EL (cell line): ENCODE measurements around the gene ERMN.

Experiments used
- DNase-seq: peaks from one replicate; pipeline ENCODE4 v3.0.0-alpha.2; 2016

The ERMN gene

DNA sequence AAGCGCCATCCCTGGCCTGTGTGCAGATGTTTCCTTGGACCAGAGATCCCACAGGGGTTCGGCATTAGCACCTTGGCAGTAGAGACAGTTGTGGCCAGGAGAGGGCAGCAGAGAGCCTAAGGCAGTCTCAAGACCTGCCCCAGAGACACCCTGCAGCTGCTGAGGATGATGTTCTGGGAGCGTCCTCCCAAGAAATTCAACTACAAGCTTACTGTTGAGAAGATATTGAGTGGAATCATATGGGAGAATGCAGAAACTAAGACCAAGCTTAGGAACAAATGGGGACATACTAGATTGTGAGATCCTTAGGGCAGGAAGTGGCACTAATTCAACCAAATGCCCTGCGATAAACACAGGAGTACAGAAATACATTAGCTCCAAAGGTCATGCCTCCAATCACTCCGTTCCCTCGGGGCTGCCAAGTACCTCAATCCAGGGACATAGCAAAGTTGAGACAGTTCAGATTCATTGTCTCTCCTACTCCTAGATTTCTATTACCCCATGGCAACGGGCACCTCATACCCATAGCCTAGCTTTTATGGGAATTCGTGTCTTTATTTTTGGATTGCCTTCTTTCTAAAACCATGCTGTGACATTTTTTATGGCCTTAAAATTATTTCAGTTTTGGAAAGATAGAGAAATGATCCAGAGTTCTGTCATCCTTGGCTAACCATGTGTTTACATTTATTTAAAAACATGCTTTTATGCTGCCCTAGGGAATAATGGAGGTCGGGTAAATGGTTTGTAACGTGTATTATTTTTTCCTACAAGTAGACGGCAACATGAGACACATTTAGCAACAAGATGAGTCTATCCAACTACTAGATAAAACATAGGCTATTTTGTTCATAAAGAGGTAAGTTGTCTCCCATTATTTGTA is 2.2 kb upstream of the ERMN start:
- peak; percentile 76 for DNase-seq

DNA sequence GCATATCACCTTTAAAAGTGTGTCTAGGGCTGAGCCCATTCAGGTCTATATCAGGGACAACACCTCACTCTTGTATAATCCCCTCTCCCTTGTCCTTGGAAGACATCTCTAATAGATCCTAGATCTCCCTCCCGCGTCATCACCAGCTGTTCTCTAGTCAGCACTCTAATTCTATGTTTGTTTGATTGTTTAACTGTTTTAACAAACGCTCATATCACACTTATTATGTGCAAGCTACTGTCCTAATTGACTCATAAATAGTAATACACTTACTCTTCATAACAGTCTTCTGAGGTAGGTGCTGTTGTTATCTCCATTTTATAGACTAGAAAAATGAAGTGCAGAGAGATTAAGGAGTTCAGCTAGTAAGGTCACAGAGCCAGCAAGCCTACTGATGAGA is 1.6 kb upstream of the ERMN start:
- DNase-seq, result no peak

DNA sequence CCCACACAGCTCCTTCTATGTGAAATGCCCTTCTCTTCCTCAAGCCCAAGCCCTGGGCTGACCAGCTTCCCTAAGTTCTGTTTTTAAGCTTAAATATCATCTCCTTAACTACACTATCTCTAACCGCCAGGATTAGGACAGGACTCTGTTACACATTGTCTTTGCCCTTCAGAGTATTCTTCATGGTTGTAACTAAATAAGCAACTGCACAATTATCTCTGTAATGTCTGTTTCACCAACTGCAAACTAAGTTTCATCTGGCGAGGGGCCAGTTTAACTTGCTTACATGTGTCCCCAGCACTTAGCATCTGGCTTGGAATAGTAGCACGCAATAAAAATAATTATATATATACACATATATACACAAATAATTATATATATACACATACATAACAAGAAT is 1.1 kb upstream of the ERMN start:
- DNase-seq, result no peak

DNA sequence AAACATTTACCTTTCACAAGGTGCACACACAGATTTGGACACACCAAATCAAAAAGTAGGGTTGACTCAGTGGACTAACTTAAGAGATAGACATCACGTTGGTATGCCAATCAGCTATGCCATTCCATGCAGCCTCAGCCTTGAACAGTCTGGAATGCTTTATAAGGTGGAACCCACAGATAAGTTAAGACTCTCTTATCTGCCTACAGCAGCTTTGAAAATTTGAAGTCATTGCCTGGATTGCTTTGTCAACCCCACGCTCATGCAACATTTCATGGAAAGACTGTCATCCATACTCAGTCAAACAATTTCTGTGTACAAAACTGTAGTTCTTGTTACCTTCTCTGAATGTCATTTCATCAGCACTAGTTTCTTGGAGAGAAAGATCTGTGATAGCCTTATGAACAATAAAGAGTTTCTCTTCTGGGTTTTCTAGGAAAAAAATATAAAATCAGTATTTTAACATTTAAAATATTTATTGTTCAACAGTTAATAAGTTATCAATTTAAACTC is 1.2 kb downstream of the ERMN start:
- DNase-seq, result no peak

DNA sequence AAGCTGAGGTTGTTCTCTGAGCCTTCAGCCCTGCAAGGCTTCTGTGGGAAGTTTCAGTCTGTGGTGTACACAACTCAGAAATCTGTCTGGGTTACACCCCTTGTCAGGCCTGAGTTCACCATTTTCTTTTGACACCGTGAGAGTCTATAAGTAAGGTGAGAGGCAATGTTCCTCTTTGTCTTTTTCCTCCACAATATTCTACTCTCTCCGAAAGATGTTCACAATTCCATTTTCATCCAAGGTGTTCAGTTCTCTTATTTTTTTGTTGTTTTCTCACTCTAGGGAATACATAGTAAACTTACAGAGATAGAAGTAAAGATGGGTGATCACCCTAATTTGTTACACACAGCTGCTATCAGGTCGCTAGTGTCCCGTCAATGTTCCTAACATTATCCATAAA is 3.2 kb downstream of the ERMN start:
- DNase-seq, result no peak

DNA sequence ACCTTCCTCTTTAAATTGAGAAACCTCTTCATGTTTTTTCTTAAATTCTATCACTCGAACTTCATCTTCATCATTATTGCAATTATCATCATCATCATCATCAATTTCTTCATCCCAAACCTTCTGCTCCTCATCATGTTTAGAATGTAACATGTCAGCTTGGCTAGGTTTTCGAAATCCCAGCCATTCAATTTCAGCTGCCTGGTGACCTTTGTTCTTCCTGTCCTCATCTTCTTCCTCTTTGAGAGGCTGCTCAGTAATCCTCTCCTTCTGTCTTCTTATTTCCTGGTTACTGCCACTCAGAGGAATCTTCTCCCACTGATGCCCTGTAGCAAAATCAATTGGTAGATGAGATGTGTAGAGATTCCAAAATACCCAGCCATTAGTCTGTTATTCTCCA is 4.2 kb downstream of the ERMN start:
- DNase-seq, result no peak

DNA sequence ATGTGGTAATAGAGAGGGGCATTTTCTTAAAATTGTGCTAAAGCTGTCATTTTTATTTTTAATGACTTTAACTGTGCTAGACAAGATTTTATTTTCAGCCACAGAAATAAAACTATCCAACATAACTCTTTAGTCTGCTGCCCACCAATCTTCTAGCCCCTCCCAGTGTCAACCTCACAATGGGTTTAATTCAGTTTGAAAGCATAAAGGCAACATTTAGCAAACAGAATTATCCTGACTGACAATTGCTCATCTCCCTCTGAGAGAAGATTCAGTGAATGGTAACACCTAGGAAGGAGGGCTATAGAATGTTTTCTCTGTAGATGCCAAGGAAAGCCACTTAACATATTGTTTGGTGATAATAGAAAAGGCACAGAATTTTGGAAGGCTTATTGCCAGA is 5.2 kb downstream of the ERMN start:
- no peak for DNase-seq

DNA sequence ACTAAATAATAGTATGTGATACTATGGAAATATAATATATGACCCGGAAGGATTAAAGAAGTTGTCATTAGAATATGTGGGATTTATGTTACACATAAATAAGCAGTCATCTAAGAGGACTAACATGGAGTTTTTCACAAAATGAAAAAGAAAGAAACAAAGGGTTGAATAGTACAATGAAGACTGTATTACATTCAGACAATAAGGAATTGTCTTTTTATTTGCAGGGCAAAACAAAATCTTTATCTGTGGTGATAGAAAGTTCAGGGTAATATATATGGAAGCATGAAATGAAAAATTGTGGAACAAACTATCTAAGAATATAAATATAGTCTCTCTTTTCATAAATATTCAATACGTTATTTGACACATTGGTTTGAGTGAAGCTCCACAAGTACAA is 5.8 kb downstream of the ERMN start:
- no peak for DNase-seq

DNA sequence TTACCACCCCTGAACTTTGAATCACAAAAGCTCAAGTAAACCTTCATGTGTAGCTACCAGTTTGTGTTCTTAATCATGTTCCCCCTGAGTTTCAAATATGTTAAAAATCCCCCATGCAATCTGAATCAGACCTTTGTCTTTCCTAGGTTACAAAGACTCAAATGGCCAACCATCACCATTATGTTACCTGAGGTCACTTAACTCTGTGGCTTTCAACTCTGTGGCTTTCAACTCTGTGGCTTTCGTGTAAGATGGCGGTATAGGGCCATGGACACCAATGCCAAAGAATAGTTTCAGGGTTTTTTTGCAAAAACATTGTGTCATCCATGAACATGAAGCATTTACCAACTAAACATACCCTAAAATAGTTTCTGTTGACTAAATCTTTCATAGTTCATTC is 6.7 kb downstream of the ERMN start:
- DNase-seq, result no peak

DNA sequence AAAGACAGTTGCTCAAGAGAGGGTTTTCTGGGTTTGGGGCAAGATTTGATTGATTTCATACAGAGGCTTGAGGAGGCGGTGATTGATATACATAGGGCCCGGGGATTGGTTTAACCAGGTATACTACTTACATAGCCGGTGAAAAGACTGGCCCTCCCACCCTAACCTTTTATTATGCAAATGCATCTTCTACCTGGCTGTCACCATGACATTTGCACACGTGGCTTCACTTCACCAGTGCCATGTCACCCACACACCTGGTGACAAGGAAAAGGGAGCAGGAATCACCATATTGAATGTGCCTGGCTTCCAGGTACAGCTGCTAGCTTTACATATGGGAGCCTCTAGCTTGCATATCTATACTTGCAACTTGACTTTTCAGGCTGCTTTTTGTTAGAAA is 9.7 kb downstream of the ERMN start:
- DNase-seq, result no peak

DNA sequence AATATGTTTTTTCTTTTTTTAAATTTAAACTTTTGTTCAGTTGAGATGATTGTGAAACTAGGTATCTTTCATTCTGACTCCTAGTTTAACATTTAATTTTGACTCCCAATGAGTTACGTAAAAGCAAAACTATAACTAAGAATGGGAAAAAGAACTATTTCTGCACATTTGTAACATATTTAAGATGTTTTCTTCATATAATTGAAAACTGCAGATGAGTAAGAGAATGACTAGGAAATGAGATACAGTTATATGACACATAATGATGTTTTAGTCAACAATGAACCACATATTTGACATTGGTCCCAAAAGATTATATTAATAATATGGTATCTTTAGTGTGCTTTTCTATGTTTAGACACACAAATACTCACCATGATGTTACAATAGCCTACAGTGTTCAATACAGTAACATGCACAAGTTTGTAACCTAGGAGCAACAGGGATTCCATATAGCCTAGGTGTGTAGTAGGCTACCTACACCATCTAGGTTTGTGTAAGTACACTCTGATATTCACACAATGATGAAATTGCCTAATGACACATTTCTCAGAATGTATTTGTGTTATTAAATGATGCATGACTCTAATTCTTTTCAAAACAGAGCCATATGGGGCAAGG is 12.6 kb downstream of the ERMN start:
- DNase-seq, result peak; percentile 47

DNA sequence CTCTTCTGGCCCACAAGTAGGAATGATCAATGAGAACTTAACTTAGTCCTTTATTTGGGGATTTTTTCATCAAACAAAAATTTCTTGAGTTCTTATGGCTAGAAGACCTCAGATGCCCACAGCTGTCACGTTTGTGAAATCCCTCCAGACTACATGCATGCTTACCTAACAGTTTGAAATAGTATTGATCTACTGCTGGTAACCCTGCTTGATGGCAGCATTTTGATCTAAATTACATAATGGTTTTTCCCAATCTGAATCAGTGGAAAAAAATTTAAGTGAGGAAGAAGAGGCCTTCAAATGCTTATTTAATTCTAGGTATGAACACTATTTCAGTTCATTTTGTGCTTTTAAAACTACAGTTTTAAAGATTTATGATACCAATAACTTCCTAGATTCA is 13.9 kb downstream of the ERMN start:
- no peak for DNase-seq

DNA sequence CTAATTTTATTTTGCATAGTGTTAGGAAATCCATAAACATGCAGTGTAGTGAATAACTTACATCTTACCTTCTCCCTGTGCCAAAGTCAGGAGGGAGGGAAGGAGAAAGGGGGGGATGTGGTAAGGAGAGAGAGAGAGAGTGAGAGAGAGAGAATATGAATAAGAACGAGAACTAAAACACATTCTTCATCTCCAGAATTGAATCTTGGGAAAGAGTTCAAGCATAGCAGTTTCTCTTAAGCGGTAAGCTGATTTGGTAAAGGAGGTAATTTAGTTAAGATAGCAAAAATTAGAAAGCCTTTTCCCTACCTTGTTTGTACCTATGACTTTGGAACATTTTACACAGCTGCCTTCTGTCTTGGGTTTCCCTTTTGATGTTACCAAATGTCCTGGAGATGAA is 15.7 kb downstream of the ERMN start:
- no peak for DNase-seq

DNA sequence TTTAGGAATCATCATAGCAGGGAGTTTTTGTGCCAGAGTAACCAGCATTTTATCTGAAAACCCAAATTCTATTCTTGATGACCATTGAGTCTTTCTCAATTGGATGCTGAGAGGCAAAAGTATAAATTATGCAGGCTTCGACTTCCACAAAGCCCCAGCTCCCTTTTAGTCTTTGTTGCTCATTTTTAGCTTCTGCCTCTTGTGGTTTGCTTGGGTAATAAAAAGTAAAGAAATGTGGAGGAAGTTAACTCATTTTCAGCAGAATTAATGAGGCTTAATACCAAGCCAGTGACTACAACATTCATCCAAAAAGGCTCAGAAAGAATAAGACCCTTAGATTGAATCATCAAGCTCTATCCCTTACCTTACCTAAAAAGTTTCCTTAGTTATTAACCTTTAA is 18.6 kb downstream of the ERMN start:
- DNase-seq, result peak; percentile 52

DNA sequence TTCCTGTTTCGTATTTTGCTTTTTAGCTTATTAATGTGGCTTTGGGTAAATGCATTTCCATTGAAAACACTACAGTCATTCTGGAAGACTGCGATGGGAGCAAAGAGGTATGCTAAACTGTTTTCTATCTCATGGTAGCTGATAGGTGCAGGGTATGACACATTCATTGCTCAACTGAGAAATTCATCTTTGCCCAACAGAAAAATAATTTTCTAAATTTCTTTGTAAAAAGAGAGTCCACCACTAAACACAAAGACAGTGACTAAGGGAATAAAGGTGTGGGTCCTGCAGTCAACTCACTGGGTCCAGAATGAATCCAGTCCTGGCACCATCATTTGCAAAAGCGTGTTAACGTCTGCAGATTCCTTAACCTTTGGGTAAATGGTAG is 19.9 kb downstream of the ERMN start:
- DNase-seq, result peak; percentile 15

DNA sequence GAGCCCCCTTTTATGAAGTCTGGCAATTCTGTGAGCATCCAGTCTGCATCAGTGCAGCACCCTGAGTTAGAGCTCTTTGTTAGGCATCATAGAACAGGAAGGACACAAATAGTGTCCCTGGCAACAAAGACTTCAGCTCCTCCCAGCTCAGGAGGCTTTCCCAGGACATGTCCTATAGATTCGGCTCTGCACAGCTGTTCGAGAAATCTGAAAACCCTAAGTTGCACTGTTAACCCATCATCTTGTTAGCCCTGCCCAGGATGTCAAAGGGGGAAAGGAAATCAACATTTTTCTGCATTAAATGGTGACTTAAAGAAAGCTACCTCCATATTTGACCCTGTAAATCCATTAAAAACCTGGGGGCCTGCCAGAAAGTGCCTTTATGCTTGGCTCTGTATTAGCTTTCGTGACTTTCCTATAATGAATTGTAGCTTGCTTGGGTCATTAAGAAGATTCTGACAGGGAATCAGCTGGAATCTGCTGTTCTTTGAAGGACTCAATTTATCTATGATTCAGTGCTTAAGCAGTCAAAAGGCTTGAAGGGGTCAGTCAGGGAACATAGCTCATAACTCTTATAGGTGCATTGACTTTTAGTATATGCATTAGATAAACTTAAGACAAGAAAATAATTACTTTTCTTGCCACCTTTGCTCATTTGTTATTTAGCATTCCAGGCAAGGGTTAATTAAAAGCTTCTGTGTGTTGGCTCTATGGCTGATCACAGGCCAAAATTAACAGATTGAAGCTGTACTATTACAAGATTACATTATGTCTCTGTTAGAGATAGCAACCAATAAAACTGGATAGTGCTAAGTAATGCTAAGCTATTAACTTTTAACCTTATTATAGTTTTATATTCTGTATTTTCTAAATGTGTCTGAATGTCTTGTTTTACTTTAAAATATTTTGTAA is 20.6 kb downstream of the ERMN start:
- peak; percentile 90 for DNase-seq

DNA sequence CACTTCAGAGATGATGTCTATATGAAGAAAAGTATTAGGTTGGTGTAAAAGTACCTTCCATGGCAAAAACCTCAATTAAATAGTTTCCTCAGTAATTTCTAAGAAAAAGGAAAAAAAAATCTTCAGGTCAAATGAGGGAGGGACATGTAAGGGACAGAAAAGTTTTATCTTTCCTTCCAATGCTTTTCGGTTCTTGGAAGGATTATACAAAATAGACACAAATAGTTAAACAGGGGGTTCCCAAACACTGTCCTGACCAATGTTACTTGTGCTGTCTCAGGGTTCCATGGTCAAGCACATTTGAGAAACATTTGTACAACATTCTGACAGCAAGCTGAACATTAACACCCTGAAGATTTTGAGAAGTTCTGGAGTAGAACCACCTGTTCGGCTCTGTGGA is 22.0 kb downstream of the ERMN start:
- no peak for DNase-seq

DNA sequence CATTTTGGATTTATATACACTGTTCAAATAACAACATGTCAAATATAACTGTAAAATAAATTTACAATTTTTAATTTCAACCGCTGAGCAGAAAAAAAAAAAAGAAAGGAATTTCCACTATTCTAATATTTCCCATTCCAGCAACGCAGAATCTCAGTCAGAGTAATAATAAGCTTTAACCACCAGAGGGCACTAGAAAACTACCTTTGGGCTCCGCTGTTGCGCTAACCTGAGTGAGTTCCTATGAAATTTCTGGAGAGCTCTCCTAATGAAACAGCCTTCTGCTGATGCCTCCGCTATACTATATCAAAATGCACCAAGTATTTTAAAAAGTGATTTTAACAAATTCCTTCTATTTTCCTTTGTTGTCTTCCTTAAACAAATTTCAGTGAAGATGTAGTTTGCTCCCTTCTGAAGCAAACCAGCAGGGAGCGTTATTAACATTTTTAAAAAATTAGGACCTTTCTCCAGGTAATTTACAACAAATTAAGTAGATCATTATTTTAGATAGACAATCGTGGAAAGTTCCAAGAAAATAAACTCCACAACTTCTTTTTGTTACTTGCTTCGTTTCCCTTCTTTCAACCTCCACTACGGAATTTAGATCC is 23.0 kb downstream of the ERMN start:
- DNase-seq, result peak; percentile 67

DNA sequence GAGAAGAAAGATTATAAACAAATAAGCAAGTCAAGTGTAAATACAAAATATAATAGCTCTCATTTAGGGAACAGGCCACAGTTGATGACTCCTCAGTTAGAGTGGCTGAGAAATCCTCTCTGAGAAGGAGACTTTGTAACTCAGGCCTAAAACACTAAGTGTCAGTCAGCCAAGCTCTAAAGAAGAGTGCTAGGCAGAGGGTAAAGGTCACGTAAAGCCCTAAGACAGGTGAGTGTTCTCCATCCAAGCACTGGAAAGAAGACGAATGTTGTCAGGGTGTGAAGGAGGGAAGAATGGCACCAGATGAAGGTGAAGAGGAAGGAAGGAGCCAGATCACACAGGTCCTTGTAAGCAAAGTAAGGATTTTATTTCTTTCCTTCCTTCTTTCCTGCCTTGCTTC is 24.3 kb downstream of the ERMN start:
- no peak for DNase-seq

DNA sequence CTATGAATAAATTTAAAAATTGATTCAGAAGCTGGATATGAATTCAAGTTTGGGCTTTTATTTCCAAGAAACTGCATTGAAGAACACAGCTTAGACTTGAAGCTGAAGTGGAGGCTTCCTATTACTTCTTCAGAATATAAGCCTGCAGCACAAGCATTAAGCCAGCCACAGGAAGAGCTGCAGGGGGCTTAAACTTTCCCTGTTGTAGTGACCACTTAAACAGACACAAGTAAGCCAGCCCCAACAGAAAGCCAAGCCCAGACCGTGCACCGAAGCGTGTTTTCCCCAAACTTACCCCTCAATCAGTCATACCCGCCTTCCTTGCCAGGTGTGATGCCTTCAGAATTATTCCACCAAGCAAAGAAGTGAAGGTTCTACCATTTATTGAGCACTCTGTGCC is 28.7 kb downstream of the ERMN start:
- no peak for DNase-seq

DNA sequence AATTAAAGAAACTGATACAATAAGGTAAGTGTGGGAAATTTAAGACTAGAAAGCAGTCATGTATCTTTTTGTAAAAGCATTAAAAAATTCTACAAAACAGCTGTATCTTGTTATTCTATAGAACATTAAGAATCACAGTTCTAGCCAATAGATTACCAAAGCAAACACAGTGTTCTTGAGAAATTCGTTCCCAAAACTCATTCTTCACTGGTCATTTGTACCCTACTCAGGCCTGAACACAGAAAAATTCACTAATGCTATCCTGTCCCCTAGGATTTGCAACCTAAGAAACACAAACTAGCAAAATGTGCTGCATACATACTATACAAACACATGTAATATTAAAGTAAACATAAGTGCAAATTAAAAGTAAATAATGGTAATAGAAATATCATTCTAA is 29.1 kb downstream of the ERMN start:
- DNase-seq, result no peak

DNA sequence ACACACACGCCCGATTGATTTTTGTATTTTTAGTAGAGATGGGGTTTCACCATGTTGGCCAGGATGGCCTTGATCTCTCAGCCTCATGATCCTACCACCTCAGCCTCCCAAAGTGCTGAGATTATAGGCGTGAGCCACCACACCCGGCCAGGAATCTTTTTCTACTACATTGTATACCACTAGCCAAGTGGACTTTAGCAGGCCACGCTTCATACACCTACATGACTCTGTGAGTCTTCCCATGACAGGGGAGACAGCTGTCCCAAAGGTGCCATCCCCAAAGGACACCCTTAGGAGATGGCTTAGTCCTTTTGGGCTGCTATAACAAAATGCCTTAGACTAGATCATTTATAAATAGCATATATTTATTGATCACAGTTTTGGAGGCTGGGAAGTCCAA is 32.8 kb downstream of the ERMN start:
- DNase-seq, result no peak

DNA sequence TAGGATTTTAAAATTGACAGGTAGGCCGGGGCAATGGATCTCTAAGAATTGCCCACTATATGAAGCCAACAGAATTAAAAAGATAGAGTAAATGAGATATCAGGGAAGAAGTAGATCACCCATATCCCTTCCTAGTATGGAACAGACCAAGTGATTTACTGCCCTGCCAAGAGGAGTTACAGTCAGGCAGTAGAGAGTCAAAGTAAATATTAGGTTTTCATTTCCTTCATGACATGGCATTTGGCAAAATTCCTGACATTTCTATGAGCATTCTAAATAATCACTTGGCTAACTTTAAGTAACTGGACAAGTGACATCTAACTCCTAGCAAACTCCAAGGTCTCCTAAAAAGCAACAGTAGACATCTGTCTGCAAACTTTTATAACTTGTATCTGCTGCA is 34.6 kb downstream of the ERMN start:
- no peak for DNase-seq
